Karpas-422 (cell line): Measurements from ENCODE around the gene NECTIN1. TPM values are rescaled to one million over a fixed set of nuclear protein-coding genes. Genes with fewer than 3 reads are reported as not detected.

Source experiments
- DNase-seq: peaks from one replicate; pipeline ENCODE4 v3.0.0-alpha.2; 2015
- H2AFZ ChIP-seq: fragments of 200-600 bp; sonication (generic); 2 replicates; pipeline ENCODE4 v1.6.1; 2014; ENCODE audit warnings: antibody characterized with exemption, low read length, mixed read lengths
- H3K27ac ChIP-seq: fragments of 200-600 bp; sonication (generic); 2 replicates; pipeline ENCODE4 v1.5.1; 2014; ENCODE audit warnings: mild to moderate bottlenecking, low read length, moderate library complexity
- H3K27me3 ChIP-seq: fragments of 200-600 bp; sonication (generic); 2 replicates; pipeline ENCODE4 v1.6.1; 2014; ENCODE audit warnings: low read length, mixed read lengths
- H3K36me3 ChIP-seq: fragments of 200-600 bp; sonication (generic); 2 replicates; pipeline ENCODE4 v1.6.1; 2014; ENCODE audit warnings: low read length, mixed read lengths; ENCODE audit not compliant: insufficient read depth
- H3K4me1 ChIP-seq: fragments of 200-600 bp; sonication (generic); 2 replicates; pipeline ENCODE4 v1.6.1; 2014; ENCODE audit warnings: mild to moderate bottlenecking, low read length, mixed read lengths
- H3K4me2 ChIP-seq: fragments of 200-600 bp; sonication (generic); 2 replicates; pipeline ENCODE4 v1.6.1; 2014; ENCODE audit warnings: low read length, low read depth, mild to moderate bottlenecking; ENCODE audit not compliant: poor library complexity, severe bottlenecking
- H3K4me3 ChIP-seq: fragments of 200-600 bp; sonication (generic); 2 replicates; pipeline ENCODE4 v1.5.1; 2014; ENCODE audit warnings: mild to moderate bottlenecking, antibody characterized with exemption, low read length, mixed read lengths
- H3K79me2 ChIP-seq: fragments of 200-600 bp; sonication (generic); 2 replicates; pipeline ENCODE4 v1.6.1; 2014; ENCODE audit warnings: mild to moderate bottlenecking, low read length, mixed read lengths
- H3K9ac ChIP-seq: fragments of 200-600 bp; sonication (generic); 2 replicates; pipeline ENCODE4 v1.6.0; 2014; ENCODE audit warnings: low read length
- H3K9me2 ChIP-seq: fragments of 200-600 bp; sonication (generic), shearing (Covaris generic); replicated peaks from 2 replicates; pipeline ENCODE4 v1.6.0; 2014; ENCODE audit warnings: mild to moderate bottlenecking, low read length, moderate library complexity; ENCODE audit not compliant: insufficient read depth
- H3K9me3 ChIP-seq: fragments of 300-700, 200-600 bp; sonication (generic); 2 replicates; pipeline ENCODE4 v1.6.1; 2014; ENCODE audit warnings: low read length, mixed read lengths
- H4K20me1 ChIP-seq: fragments of 200-600 bp; sonication (generic); 2 replicates; pipeline ENCODE4 v1.6.1; 2014; ENCODE audit warnings: mild to moderate bottlenecking, antibody characterized with exemption, low read length, low read depth; ENCODE audit not compliant: insufficient read depth
- total RNA-seq: library from RNA; depleted of rRNA; stranded (reverse); fragments of >200 nt; shearing (Covaris generic); gene quantifications from 2 replicates; pipeline ENCODE4 v1.2.3, GENCODE V29; 2014; ENCODE audit warnings: low replicate concordance

Gene NECTIN1
- total RNA-seq, 1 experiment from 2014 or later: not detected

DNA sequence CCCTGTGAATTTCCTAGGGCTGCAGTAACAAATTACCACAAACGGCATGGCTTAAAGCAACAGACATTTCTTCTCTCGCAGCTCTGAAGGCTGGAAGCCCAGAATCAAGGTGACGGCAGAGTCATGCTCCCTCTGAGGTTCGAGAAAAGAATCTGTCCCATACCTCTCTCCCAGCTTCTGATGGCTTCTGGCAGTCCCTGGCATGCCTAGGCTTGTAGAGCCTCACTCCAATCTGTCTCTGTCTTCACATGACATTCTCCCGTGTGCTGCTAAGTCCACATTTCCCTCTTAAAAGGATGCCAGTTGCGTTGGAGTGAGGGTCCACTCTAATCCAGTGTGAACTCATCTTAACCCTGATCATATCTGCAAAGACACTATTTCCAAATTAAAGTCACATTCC, 116.2 kb downstream of the NECTIN1 start:
- H3K9ac ChIP-seq: no peak overlapping the region
- no peaks in the 10 kb centered on the region for H3K27me3 ChIP-seq
- no peak for DNase-seq
- no peak overlapping the region for H3K27ac ChIP-seq
- H3K4me3 ChIP-seq: no peak overlapping the region
- no peaks in the 10 kb centered on the region for H4K20me1 ChIP-seq
- H3K9me3 ChIP-seq: no peaks in the 10 kb centered on the region
- no peak overlapping the region for H2AFZ ChIP-seq
- no peak overlapping the region for H3K4me2 ChIP-seq
- no peaks in the 10 kb centered on the region for H3K36me3 ChIP-seq
- no peaks in the 10 kb centered on the region for H3K4me1 ChIP-seq
- H3K9me2 ChIP-seq: no peaks in the 10 kb centered on the region
- H3K79me2 ChIP-seq: no peaks in the 10 kb centered on the region

DNA sequence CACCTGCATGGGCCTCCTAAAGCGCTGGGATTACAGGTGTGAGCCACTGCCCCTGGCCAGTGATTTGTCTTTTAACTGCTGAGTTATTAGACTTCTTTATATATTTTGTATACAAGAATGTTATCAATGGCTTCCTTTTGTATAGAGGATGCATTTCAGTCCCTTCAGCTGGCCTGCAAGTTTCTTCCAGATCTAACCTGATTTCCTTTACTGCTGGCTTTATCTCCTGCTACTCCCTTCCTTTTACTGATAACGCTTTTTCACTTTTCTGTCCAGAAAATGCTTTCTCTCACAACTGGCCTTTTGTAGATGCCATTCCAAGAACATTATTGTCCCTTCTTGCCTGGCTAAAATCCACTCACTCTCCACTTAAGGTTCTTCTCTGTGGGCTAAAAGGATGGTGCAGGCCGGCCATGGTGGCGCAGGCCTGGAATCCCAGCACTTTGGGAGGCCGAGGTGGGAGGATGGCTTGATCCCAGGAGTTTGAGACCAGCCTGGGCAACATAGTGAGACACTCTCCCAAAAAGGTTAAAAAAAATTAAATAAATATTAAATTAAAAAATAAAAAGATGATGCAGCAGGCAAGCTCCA, 118.1 kb downstream of the NECTIN1 start:
- Histone ChIP-seq H3K27me3 (no peaks in the 10 kb centered on the region), H3K9me2 (no peaks in the 10 kb centered on the region), H3K4me2 (no peak overlapping the region), H3K36me3 (no peaks in the 10 kb centered on the region), H3K9me3 (no peaks in the 10 kb centered on the region), H2AFZ (no peak overlapping the region), H3K79me2 (no peaks in the 10 kb centered on the region), H3K4me1 (no peaks in the 10 kb centered on the region), H4K20me1 (no peaks in the 10 kb centered on the region), H3K4me3 (no peak overlapping the region), H3K9ac (no peak overlapping the region), H3K27ac (no peak overlapping the region)
- DNase-seq: no peak

GRCh38 chr11:119608781-119609180, 120.2 kb downstream of the NECTIN1 start:
- H4K20me1 ChIP-seq: no peaks in the 10 kb centered on the region
- H3K79me2 ChIP-seq: no peaks in the 10 kb centered on the region
- no peaks in the 10 kb centered on the region for H3K4me1 ChIP-seq
- no peaks in the 10 kb centered on the region for H3K9me3 ChIP-seq
- H3K4me2 ChIP-seq: no peak overlapping the region
- no peaks in the 10 kb centered on the region for H3K27me3 ChIP-seq
- H3K27ac ChIP-seq: no peak overlapping the region
- no peak overlapping the region for H3K4me3 ChIP-seq
- no peaks in the 10 kb centered on the region for H3K9me2 ChIP-seq
- no peaks in the 10 kb centered on the region for H3K36me3 ChIP-seq
- no peak overlapping the region for H3K9ac ChIP-seq
- no peak for DNase-seq
- no peak overlapping the region for H2AFZ ChIP-seq

DNA sequence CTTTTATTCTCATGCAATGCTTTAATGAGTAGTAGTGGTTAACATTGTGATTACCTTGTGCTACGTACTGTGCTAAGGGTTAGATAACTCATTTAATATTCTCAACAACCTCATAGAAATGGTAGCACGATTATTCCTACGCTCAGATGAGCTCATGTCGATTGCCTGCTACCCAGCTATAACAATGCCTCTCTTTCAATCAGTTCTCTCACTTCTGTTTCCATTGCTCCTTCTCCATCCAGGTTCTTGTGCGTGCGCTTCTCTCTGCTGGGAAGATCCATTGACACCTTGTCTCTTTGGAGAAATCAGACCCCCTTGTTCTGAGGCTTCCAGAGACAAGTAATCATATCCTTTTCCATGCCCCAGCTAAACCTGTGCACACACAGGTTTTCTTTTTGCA, 120.8 kb downstream of the NECTIN1 start:
- Histone ChIP-seq H4K20me1 (no peaks in the 10 kb centered on the region), H3K27ac (no peak overlapping the region), H3K36me3 (no peaks in the 10 kb centered on the region), H3K9me2 (no peaks in the 10 kb centered on the region), H3K4me1 (no peaks in the 10 kb centered on the region), H3K9ac (no peak overlapping the region), H3K4me3 (no peak overlapping the region), H3K27me3 (no peaks in the 10 kb centered on the region), H3K79me2 (no peaks in the 10 kb centered on the region), H3K9me3 (no peaks in the 10 kb centered on the region), H2AFZ (no peak overlapping the region), H3K4me2 (no peak overlapping the region)
- DNase-seq: no peak

DNA sequence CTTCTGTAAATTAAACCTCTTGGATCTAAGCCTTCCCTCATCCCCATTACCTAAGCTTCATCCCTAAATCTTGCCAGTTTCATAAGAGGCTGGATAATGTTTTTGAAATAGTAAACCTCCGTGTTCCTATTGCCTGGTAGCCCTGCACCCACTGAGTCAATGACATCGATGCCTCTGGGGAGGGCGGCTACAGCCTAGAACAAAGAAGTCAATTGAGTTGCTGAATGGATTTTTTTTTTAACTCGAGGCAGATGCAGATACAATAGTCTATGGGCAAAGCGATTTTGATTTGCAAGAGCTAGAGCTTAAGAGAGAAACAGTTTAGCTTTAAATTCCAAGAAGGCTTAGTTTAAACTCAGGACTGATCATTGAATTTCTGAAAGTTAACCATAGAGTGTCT, 121.3 kb downstream of the NECTIN1 start:
- Histone ChIP-seq H3K79me2 (no peaks in the 10 kb centered on the region), H3K4me2 (no peak overlapping the region), H2AFZ (no peak overlapping the region), H3K4me1 (no peaks in the 10 kb centered on the region), H3K27ac (no peak overlapping the region), H3K9ac (no peak overlapping the region), H3K9me3 (no peaks in the 10 kb centered on the region), H4K20me1 (no peaks in the 10 kb centered on the region), H3K9me2 (no peaks in the 10 kb centered on the region), H3K27me3 (no peaks in the 10 kb centered on the region), H3K4me3 (no peak overlapping the region), H3K36me3 (no peaks in the 10 kb centered on the region)
- no peak for DNase-seq

DNA sequence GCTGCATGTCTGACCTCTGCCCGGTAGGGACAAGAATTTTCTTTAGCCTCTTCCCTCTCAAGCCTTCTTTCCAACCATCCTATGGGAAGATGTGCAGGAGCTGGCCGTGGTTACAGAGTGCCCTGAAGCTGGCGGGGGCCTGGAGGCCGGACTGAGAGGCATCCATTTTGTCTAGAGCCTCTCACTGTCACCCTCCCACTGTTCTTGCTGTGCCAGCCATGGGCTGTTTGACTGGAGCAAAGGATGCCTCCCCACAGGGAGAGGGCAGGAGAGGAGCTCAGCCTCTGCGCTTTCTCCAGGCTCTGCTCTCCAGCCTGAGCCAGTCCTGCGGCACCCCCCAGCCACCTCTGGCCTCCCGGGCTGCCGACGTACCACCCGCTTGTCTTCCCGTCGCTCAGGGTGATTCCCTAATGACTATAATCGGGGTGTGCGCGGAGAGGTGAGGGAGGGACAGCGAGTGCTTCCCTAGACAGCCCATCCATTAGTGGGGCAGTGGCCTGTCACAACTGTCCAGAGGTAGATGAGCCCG, 123.8 kb downstream of the NECTIN1 start:
- H3K9ac ChIP-seq: no peak overlapping the region

DNA sequence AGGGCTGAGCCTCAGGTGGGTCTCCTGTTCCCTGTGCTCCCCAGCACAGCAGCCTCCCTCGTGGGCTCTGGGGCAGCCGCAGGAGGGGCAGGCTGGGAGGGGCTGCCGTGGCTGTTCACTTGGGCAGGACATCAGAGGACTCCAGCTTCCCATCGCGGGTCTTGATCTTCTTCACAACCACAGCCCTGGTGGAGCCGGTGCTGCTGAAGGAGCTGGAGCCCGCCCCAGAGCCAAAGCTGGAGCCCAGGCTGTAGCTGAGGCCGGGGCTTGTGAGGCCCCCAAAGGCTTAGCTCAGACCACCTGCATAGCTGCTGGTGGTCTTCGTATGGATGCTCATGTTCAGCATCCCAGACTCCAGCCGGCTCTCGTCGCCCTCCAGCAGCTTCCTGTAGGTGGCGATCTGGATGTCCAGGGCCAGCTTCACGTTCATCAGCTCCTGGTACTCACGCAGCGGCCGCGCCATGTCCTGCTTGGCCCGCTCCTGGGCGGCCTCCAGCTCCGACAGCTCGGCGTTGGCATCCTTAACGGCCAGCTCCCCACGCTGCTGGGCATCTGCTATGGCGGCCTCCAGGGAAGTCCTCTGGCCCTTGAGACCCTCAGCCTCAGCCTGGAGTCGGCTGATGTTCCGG, 126.1 kb downstream of the NECTIN1 start:
- H3K4me1 ChIP-seq: no peaks in the 10 kb centered on the region
- H3K79me2 ChIP-seq: no peaks in the 10 kb centered on the region
- no peak for DNase-seq
- H3K9me2 ChIP-seq: no peaks in the 10 kb centered on the region
- H3K9ac ChIP-seq: no peak overlapping the region
- no peak overlapping the region for H2AFZ ChIP-seq
- H3K27ac ChIP-seq: no peak overlapping the region
- H3K9me3 ChIP-seq: no peaks in the 10 kb centered on the region
- H3K36me3 ChIP-seq: no peaks in the 10 kb centered on the region
- H4K20me1 ChIP-seq: no peaks in the 10 kb centered on the region
- no peak overlapping the region for H3K4me2 ChIP-seq
- no peak overlapping the region for H3K4me3 ChIP-seq
- no peaks in the 10 kb centered on the region for H3K27me3 ChIP-seq

More for the DNA sequence above, 123.8 kb downstream of the NECTIN1 start:
- Histone ChIP-seq H3K9me3 (no peaks in the 10 kb centered on the region), H2AFZ (no peak overlapping the region), H3K27me3 (no peaks in the 10 kb centered on the region), H3K79me2 (no peaks in the 10 kb centered on the region), H3K27ac (no peak overlapping the region), H3K36me3 (no peaks in the 10 kb centered on the region), H4K20me1 (no peaks in the 10 kb centered on the region), H3K4me1 (no peaks in the 10 kb centered on the region), H3K4me3 (no peak overlapping the region), H3K4me2 (no peak overlapping the region), H3K9me2 (no peaks in the 10 kb centered on the region)
- no peak for DNase-seq

DNA sequence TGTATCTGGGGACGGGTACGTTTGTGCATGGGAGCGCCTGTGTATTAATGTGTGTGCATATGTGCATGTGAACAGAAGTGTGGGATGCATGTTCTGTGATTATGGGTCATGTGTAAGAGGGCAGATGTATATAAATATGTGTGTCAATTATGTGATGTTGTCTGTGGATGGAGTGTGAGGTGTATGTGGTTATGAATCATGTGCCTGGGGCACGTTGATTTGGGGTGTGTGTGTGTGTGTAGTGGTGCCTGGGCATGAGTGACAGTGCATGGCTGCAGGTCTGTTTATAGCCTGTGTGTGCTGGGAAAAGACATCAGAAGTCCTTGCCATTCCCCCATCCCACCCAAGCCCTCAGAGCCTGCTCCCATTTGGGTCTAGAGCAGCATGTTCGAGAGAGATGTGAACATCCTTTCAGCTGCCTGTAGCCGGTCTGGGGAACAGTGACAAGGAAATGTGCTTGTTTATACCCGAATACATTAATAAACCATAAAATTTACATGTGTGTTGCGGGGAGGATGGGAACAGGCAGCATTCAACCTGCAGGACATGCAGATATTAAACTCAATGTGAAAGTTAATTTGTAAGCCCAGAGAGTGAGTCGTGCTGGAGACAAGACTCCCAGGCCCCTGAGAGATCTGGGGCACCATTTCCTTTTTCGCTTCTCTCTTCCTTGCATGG, 129.0 kb downstream of the NECTIN1 start:
- Histone ChIP-seq H3K79me2 (no peaks in the 10 kb centered on the region), H3K9me3 (no peaks in the 10 kb centered on the region), H4K20me1 (no peaks in the 10 kb centered on the region), H2AFZ (no peak overlapping the region), H3K9ac (no peak overlapping the region), H3K27me3 (no peaks in the 10 kb centered on the region), H3K4me3 (no peak overlapping the region), H3K4me2 (no peak overlapping the region), H3K36me3 (no peaks in the 10 kb centered on the region), H3K27ac (no peak overlapping the region), H3K4me1 (no peaks in the 10 kb centered on the region), H3K9me2 (no peaks in the 10 kb centered on the region)
- no peak for DNase-seq
